Heart left ventricle (tissue), 16 donors: ENCODE measurements around the gene DHRS3. TPM values are rescaled to one million over a fixed set of nuclear protein-coding genes. Genes with fewer than 3 reads are reported as not detected.

Source experiments
- ATAC-seq, 4 donors: fragments of 200-7000 bp; cut with Tn5 transposase; one replicate each; pipeline ENCODE4 v1.9.1; 2020 to 2022; ENCODE audit warnings: moderate library complexity in 4 of 4, mild to moderate bottlenecking in 3 of 4, moderate number of reproducible peaks in 1 of 4
- DNase-seq, 5 donors: peaks; one replicate each; pipeline ENCODE4 v3.0.0-alpha.2; 2020
- H3K27ac ChIP-seq, 12 donors: fragments of 200-600 bp; sonication (generic) in 4 of 12; one replicate each; pipeline versions ENCODE4 v1.5.0 to v1.8.0; 2016 to 2022; ENCODE audit warnings: mild to moderate bottlenecking in 2 of 12
- H3K27me3 ChIP-seq, 9 donors: fragments of 200-600 bp; sonication (generic) in 2 of 9; one replicate each; pipeline versions ENCODE4 v1.5.1 to v1.8.0; 2016 to 2022; ENCODE audit warnings: mild to moderate bottlenecking in 3 of 9
- H3K36me3 ChIP-seq, 9 donors: fragments of 200-600 bp; sonication (generic) in 2 of 9; one replicate each; pipeline versions ENCODE4 v1.5.0 to v1.8.0; 2018 to 2022; ENCODE audit warnings: mild to moderate bottlenecking in 2 of 9
- H3K4me1 ChIP-seq, 12 donors: fragments of 200-600 bp; sonication (generic) in 4 of 12; one replicate each; pipeline versions ENCODE4 v1.5.0 to v1.8.0; 2016 to 2022; ENCODE audit warnings: mild to moderate bottlenecking in 3 of 12
- H3K4me3 ChIP-seq, 12 donors: fragments of 200-600 bp; sonication (generic) in 4 of 12; one replicate each; pipeline versions ENCODE4 v1.5.0 to v1.8.0; 2017 to 2022; ENCODE audit warnings: mild to moderate bottlenecking in 9 of 12, moderate library complexity in 4 of 12
- H3K9me3 ChIP-seq, 12 donors: fragments of 200-600 bp; sonication (generic) in 4 of 12; one replicate each; pipeline versions ENCODE4 v1.5.0 to v1.8.0; 2016 to 2022; ENCODE audit warnings: mild to moderate bottlenecking in 1 of 12
- POLR2A ChIP-seq, 2 donors: fragments of 450-650 bp; IDR thresholded peaks; one replicate each; pipeline ENCODE4 v1.6.1; 2017; ENCODE audit warnings: antibody characterized with exemption in 2 of 2, mild to moderate bottlenecking in 2 of 2, moderate library complexity in 2 of 2
- WGBS, 4 donors: extraction: QIAGEN DNeasy Blood & Tissue Kit in 2 of 4; methylation state at CpG; one replicate each; pipeline versions ENCODE4 v1.1.5 to v1.1.7; 2013 to 2018; 5-methylcytosine and 5-hydroxymethylcytosine counted together
- intact Hi-C, 10 donors: fragments of 100-400 bp; cut with DNase I; formaldehyde crosslinking; loops; one replicate each; pipeline versions ENCODE4 v1.11.1 to v1.14.2; 2022
- polyA plus RNA-seq, 2 donors: library from polyadenylated mRNA; stranded (reverse); fragments of 200-250 nt; gene quantifications; one replicate each; pipeline ENCODE4 v1.2.3, GENCODE V29; 2013
- total RNA-seq, 9 donors: library from RNA; depleted of rRNA in 2 of 9; stranded (reverse); fragments of >200 nt in 2 of 9; fragmentation: NEBNext Ultra II Directional in 3 of 9; extraction: Animal tissue kit (Norgen Biotek cat#: 25700) in 3 of 9; gene quantifications; one replicate each; pipeline versions ENCODE4 v1.1.0 to v1.2.4, GENCODE V29; 2016 to 2023
- TF ChIP-seq, protein P1 (sequence below), 12 donors: fragments of 200-600 bp; sonication (generic) in 4 of 12; IDR thresholded peaks; one replicate each; pipeline versions ENCODE4 v1.5.0 to v1.8.0; 2018 to 2022; ENCODE audit warnings: antibody characterized with exemption in 12 of 12, mild to moderate bottlenecking in 5 of 12
- donor health status: ischemic (EF 13 %, LVEDD 7.1; RV severe dilation, severe dysfunction).
- donor health status: healthy with polysubstance abuse.
- donor health status: DM: no; HTN: yes; CAD: no.
- donor health status: DM: no; HTN: no; CAD: no.
- donor health status: ischemic (EF 25% LVEDD 6.9; RV normal size, moderate dysfunction).
- donor health status: ischemic (EF 25% LVEDD 5.7; RV mildly dilated, moderate dysfunction).
- donor health status: healthy.
- donor health status: DM: yes; HTN: yes; CAD: no.
- donor health status: ischemic (EF 35%, LVEDD 5.7; RV mildly dilated, moderate dysfunction).
- donor health status: nonischemic (EF 11% LVEDD 7.7; RV severe dilation, severe dysfunction).
- donor health status: DM: yes; HTN: yes; CAD: no.
- donor health status: PGD.
- donor health status: ischemic (EF 29% LVEDD 5.4; RV normal size, mild dysfunction).
- donor health status: nonischemic (EF 23%, LVEDD 6.1; RV moderate dilation, normal function).

The DHRS3 gene
- total and polyA plus RNA-seq, 11 donors: 28.6 to 102 (median 59.9) TPM

DNA sequence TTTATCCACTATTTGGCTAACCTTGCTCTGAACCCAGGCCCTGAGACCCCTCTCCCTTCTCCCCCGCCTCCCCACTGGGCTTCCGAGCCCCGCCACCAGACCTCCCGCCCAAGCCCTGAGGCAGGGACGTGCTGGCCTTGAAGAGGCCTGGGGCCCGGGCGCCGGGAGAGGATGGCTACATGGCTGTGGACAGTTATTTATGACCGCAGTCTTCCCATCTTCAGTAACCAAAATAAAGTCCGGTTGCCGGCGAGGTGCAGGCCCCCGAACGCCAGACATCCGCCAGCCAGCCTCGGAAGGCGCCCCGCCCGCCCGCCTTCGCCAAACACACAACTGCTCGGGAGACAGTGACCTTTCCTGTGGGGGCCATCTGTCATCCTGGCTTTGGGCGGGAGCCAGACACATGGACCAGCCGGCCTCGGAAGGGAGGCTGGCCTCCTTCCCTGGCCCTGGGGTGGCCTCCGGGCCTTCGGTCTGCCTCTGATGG, 69.0 kb downstream of the DHRS3 start:
- ATAC-seq (peak in 3 of 4 donors; percentile 19 to 41 (median 25)), DNase-seq (peak in 4 of 5 donors; percentile 56 to 74 (median 66))
- H3K36me3 ChIP-seq: no peaks in the 10 kb centered on the region
- intact Hi-C loops: no loop called here
- H3K4me3 ChIP-seq: no peak overlapping the region
- no peaks in the 10 kb centered on the region for H3K27me3 ChIP-seq
- 49 to 69% (median 60%) methylated on average over 9 to 27 of the region's 27 CpGs for WGBS, 4 donors
- peaks cover 13 to 67% (median 37%) of the 10 kb centered on the region in 12 donors for H3K4me1 ChIP-seq
- TF ChIP-seq, protein P1, sequence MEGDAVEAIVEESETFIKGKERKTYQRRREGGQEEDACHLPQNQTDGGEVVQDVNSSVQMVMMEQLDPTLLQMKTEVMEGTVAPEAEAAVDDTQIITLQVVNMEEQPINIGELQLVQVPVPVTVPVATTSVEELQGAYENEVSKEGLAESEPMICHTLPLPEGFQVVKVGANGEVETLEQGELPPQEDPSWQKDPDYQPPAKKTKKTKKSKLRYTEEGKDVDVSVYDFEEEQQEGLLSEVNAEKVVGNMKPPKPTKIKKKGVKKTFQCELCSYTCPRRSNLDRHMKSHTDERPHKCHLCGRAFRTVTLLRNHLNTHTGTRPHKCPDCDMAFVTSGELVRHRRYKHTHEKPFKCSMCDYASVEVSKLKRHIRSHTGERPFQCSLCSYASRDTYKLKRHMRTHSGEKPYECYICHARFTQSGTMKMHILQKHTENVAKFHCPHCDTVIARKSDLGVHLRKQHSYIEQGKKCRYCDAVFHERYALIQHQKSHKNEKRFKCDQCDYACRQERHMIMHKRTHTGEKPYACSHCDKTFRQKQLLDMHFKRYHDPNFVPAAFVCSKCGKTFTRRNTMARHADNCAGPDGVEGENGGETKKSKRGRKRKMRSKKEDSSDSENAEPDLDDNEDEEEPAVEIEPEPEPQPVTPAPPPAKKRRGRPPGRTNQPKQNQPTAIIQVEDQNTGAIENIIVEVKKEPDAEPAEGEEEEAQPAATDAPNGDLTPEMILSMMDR (IDR thresholded peaks at IDR 0.05): no peak
- TF ChIP-seq POLR2A (IDR thresholded peaks at IDR 0.05): no peak
- H3K27ac ChIP-seq: peak overlapping the region in 11 of 12 donors; percentile 45 to 91 (median 73)
- no peaks in the 10 kb centered on the region for H3K9me3 ChIP-seq

DNA sequence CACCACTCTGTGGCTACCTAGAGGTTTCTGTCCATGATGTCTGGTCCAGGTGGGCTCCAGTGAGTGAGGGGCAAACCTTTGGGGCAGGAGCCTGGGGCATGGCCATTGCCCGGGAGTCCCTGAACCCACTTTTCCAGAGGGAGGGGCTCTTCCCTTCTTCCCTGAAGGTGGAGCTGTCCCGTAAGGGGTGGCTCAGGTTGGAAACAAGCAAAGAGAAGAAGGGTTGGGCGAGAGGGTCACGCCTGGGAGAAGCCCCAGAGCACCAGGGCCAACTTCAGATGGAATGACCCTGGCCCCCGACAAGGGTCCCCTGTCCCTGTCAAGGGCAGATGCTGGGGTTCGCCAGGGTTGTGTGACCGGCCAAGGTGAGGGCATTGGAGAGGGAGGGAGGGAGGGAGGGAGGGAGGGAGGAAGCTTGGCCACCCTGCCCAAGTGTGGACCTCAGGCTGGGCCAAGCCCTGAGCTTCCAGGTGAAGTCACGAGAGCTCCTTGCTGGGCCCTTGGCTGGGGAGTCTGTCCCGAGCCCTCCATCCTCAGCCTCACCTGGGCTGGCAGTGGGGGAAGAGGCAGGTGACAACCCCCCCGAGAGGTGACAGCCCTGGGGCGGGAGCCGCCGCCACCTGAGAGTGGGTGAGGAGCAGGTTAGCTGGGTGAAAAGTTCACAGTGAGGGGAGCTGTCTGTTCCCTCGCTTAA, 69.6 kb downstream of the DHRS3 start:
- DNase-seq (peak in 1 of 5 donors; percentile 52), ATAC-seq (no peak)
- Histone ChIP-seq H3K36me3 (no peaks in the 10 kb centered on the region), H3K27me3 (no peaks in the 10 kb centered on the region), H3K4me1 (peaks cover 13 to 62% (median 35%) of the 10 kb centered on the region in 12 donors), H3K4me3 (no peak overlapping the region), H3K27ac (peak overlapping the region in 11 of 12 donors; percentile 45 to 91 (median 73)), H3K9me3 (no peaks in the 10 kb centered on the region)
- 91 to 95% (median 94%) methylated on average over 10 to 14 of the region's 14 CpGs for WGBS, 4 donors
- intact Hi-C loops: no loop called here
- TF ChIP-seq, protein P1 (IDR thresholded peaks at IDR 0.05): no peak
- TF ChIP-seq POLR2A (IDR thresholded peaks at IDR 0.05): no peak

DNA sequence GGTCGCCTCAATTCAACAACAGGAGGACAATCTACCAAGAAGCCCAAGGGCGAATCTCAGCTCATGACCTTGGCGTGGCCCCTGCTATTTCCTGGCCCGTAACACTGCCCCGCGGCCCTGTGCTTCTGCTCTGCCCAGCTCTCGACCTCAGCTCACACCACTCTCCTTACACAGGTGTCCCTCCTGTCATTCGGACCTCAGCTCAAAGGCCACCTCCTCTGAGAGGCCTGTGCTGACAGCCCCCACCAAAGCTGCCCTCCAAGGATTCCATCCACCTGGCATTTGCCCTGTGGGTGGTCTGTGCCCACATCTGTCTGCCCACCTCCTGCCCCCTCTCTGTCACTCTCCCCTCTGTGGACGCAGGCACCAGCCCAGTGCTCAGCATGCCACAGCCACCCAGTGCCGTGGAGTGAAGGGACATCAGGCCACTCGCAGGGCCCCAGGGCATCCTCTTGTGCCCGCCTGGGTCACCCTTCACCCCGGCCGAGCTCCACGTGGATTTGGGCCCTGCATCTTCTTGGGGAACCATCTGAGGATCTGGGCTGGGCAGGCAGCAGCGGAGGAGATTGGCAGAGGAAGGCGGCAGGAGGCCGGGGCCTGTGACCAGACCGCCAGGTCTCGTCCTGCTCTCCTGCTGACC, 70.3 kb downstream of the DHRS3 start:
- Histone ChIP-seq H3K27ac (peak overlapping the region in 8 of 12 donors; percentile 53 to 91 (median 75)), H3K4me1 (peaks cover 13 to 55% (median 31%) of the 10 kb centered on the region in 12 donors), H3K36me3 (no peaks in the 10 kb centered on the region), H3K27me3 (no peaks in the 10 kb centered on the region), H3K9me3 (no peaks in the 10 kb centered on the region), H3K4me3 (no peak overlapping the region)
- whole genome bisulfite sequencing, 4 donors: 76 to 90% (median 85%) methylated on average over 13 to 20 of the region's 20 CpGs
- TF ChIP-seq POLR2A (IDR thresholded peaks at IDR 0.05): no peak
- TF ChIP-seq, protein P1 (IDR thresholded peaks at IDR 0.05): no peak
- DNase-seq (peak in 1 of 5 donors; percentile 52), ATAC-seq (peak in 1 of 4 donors; percentile 2)
- intact Hi-C loops: no loop called here
